Smooth muscle cell (in vitro differentiated cells): ENCODE results near the gene ARHGAP32. TPM values are rescaled to one million over a fixed set of nuclear protein-coding genes. Genes with fewer than 3 reads are reported as not detected.

Experiments used
- DNase-seq: peaks from one replicate; lab custom pipeline; 2025; ENCODE audit not compliant: unreplicated experiment; lab: John Stamatoyannopoulos, UW
- H2AFZ ChIP-seq: fragments of 200-600 bp; sonication (generic); 2 replicates; pipeline ENCODE4 v1.6.0; 2016; ENCODE audit warnings: antibody characterized with exemption, low read depth, mild to moderate bottlenecking
- H3F3A ChIP-seq: fragments of 200-600 bp; sonication (generic); 2 replicates; pipeline ENCODE4 v1.6.0; 2017; ENCODE audit warnings: antibody characterized with exemption, low read depth
- H3K27ac ChIP-seq: fragments of 200-600 bp; sonication (generic); 2 replicates; pipeline ENCODE4 v1.5.1; 2016; ENCODE audit warnings: low read depth, mild to moderate bottlenecking
- H3K27me3 ChIP-seq: fragments of 200-600 bp; sonication (generic); 2 replicates; pipeline ENCODE4 v1.6.1; 2016; ENCODE audit warnings: low read depth, mild to moderate bottlenecking
- H3K36me3 ChIP-seq: fragments of 200-600 bp; sonication (generic); 2 replicates; pipeline ENCODE4 v1.5.1; 2016; ENCODE audit warnings: low read depth
- H3K4me1 ChIP-seq: fragments of 200-600 bp; sonication (generic); 2 replicates; pipeline ENCODE4 v1.5.1; 2016; ENCODE audit warnings: low read depth
- H3K4me2 ChIP-seq: fragments of 200-600 bp; sonication (generic); 2 replicates; pipeline ENCODE4 v1.6.0; 2016; ENCODE audit warnings: mild to moderate bottlenecking
- H3K4me3 ChIP-seq: fragments of 200-600 bp; sonication (generic); 2 replicates; pipeline ENCODE4 v1.5.1; 2016; ENCODE audit warnings: mild to moderate bottlenecking
- H3K79me2 ChIP-seq: fragments of 200-600 bp; sonication (generic); 2 replicates; pipeline ENCODE4 v1.6.0; 2016; ENCODE audit warnings: low read depth, mild to moderate bottlenecking
- H3K9ac ChIP-seq: fragments of 200-600 bp; sonication (generic); 2 replicates; pipeline ENCODE4 v1.6.0; 2016; ENCODE audit warnings: low read depth
- H3K9me3 ChIP-seq: fragments of 200-600 bp; sonication (generic); replicated peaks from 2 replicates; pipeline ENCODE4 v1.5.1; 2016; ENCODE audit warnings: low read depth
- H4K20me1 ChIP-seq: fragments of 200-600 bp; sonication (generic); 2 replicates; pipeline ENCODE4 v1.6.0; 2016; ENCODE audit warnings: low read depth
- WGBS: methylation state at CpG from one replicate; pipeline ENCODE4 v1.1.7; 2016; ENCODE audit warnings: low lambda C conversion rate; 5-methylcytosine and 5-hydroxymethylcytosine counted together
- polyA plus RNA-seq: library from polyadenylated mRNA; unstranded; fragments of >200 nt; fragmentation: Nextera tagmentation; extraction: Ambion mirVana; gene quantifications from 2 replicates; pipeline ENCODE4 v1.2.1, GENCODE V29; 2016
- total RNA-seq: library from RNA; depleted of rRNA; stranded (reverse); fragments of >200 nt; gene quantifications from 2 replicates; pipeline ENCODE4 v1.2.3, GENCODE V29; 2014
- TF ChIP-seq, protein P1 (sequence below): fragments of 200-600 bp; sonication (generic); IDR thresholded peaks from 2 replicates; pipeline ENCODE4 v1.5.1; 2017; ENCODE audit warnings: borderline replicate concordance, mild to moderate bottlenecking, antibody characterized with exemption; ENCODE audit not compliant: insufficient read depth, poor library complexity, severe bottlenecking

ARHGAP32 gene
- total and polyA plus RNA-seq, 2 experiments from 2014 or later, result 8.8 to 17.8 TPM

DNA sequence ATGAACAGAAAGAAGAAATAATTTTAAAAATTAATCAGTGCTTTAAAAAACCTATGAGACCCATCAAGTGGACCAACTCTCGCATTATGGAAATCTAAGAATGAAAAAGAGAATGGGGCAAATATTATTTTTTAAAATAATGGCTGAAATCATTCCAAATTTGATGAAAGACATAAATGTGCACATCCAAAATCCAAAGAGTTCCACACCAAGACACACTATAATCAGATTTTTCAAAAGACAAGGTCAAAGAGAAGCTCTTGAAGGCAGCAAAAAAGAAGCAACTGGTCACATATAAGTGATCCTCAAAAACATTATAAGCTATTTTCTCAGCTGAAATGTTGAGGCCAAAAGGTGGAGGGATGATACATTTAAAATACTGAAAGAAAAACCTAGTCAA lies 85.3 kb downstream of the ARHGAP32 start:
- 100% methylated on average over 1 of the region's 1 CpG for WGBS
- peaks cover 13% of the 10 kb centered on the region for H3K36me3 ChIP-seq
- H3K9me3 ChIP-seq, result peaks cover 3% of the 10 kb centered on the region
- H3K27me3 ChIP-seq, result no peaks in the 10 kb centered on the region
- no peaks in the 10 kb centered on the region for H3K4me1 ChIP-seq
- no peaks in the 10 kb centered on the region for H3F3A ChIP-seq
- no peak overlapping the region for H3K27ac ChIP-seq
- H3K9ac ChIP-seq, result no peak overlapping the region
- no peak for DNase-seq
- TF ChIP-seq, protein P1, sequence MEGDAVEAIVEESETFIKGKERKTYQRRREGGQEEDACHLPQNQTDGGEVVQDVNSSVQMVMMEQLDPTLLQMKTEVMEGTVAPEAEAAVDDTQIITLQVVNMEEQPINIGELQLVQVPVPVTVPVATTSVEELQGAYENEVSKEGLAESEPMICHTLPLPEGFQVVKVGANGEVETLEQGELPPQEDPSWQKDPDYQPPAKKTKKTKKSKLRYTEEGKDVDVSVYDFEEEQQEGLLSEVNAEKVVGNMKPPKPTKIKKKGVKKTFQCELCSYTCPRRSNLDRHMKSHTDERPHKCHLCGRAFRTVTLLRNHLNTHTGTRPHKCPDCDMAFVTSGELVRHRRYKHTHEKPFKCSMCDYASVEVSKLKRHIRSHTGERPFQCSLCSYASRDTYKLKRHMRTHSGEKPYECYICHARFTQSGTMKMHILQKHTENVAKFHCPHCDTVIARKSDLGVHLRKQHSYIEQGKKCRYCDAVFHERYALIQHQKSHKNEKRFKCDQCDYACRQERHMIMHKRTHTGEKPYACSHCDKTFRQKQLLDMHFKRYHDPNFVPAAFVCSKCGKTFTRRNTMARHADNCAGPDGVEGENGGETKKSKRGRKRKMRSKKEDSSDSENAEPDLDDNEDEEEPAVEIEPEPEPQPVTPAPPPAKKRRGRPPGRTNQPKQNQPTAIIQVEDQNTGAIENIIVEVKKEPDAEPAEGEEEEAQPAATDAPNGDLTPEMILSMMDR, result no peak
- H2AFZ ChIP-seq, result no peak overlapping the region
- H3K4me2 ChIP-seq, result no peak overlapping the region
- H4K20me1 ChIP-seq, result peaks cover 13% of the 10 kb centered on the region
- H3K79me2 ChIP-seq, result peaks cover 16% of the 10 kb centered on the region
- H3K4me3 ChIP-seq, result no peak overlapping the region

DNA sequence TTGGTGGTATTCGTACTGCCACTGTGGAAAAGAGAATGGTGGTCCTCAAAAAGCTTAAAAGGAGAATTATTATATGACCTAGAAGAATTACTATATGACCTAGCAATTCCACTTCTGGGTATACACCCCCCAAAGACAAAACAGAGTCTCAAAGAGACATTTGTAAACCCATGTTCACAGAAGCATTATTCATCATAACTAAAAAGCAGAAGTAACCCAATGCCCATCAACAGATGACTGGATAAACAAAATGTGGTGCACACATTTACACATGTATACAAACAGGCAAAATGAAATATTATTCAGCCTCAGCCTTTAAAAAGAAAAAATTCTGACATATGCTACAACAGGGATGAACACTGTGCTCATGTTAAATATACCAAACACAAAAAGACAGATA lies 89.4 kb downstream of the ARHGAP32 start:
- Histone ChIP-seq H4K20me1 (peaks cover 13% of the 10 kb centered on the region), H3K4me2 (no peak overlapping the region), H3K9me3 (peaks cover 9% of the 10 kb centered on the region), H3K36me3 (peaks cover 22% of the 10 kb centered on the region), H3K27ac (no peak overlapping the region), H2AFZ (no peak overlapping the region), H3K27me3 (no peaks in the 10 kb centered on the region), H3K4me1 (no peaks in the 10 kb centered on the region), H3K79me2 (peaks cover 32% of the 10 kb centered on the region), H3K9ac (no peak overlapping the region), H3K4me3 (no peak overlapping the region), H3F3A (no peaks in the 10 kb centered on the region)
- WGBS, result 90% methylated on average over 1 of the region's 1 CpG
- DNase-seq, result no peak
- TF ChIP-seq, protein P1, result no peak

DNA sequence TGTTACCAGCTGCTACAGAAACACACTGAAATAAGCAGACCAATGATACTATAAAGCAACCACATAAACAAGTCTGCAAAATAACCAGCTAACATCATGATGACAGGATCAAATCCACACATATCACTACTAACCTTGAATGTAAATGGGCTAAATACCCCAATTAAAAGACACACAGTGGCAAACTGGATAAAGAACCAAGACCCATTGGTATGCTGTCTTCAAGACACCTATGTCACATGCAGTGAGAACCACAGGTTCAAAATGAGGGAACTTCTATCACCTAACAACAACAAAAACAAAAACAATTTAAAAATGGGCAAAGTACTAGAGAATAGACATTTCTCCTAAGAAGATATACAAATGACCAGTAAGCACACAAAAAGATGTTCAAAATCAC lies 89.9 kb downstream of the ARHGAP32 start:
- Histone ChIP-seq H3K4me2 (no peak overlapping the region), H3K9me3 (peaks cover 9% of the 10 kb centered on the region), H3K9ac (no peak overlapping the region), H2AFZ (no peak overlapping the region), H3K36me3 (peaks cover 20% of the 10 kb centered on the region), H3K27ac (no peak overlapping the region), H3K4me1 (no peaks in the 10 kb centered on the region), H3K27me3 (no peaks in the 10 kb centered on the region), H3K4me3 (no peak overlapping the region), H3K79me2 (peaks cover 35% of the 10 kb centered on the region), H4K20me1 (peaks cover 13% of the 10 kb centered on the region), H3F3A (no peaks in the 10 kb centered on the region)
- TF ChIP-seq, protein P1, result no peak
- no peak for DNase-seq

DNA sequence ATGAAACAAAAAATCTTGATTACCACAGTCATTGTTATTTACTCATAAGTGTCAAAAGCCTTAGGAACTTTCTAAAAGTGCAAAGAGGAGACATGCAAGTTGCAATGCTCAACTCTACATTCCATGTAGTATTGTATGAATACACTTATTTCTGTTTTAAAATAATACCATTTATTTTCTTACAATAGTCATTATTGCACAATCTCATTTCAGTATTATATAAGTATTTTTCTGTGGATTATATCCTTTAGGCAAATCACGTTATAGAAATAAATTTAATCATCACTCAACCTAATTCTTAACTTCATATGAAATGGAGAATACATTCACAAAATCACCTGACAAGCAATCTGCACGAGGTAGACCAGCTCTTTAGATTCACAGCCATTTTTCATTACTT lies 98.8 kb downstream of the ARHGAP32 start:
- Histone ChIP-seq H3F3A (no peaks in the 10 kb centered on the region), H2AFZ (no peak overlapping the region), H4K20me1 (peaks cover 29% of the 10 kb centered on the region), H3K36me3 (peaks cover 10% of the 10 kb centered on the region), H3K4me3 (no peak overlapping the region), H3K79me2 (peaks cover 12% of the 10 kb centered on the region), H3K9ac (no peak overlapping the region), H3K4me1 (no peaks in the 10 kb centered on the region), H3K27me3 (no peaks in the 10 kb centered on the region), H3K4me2 (no peak overlapping the region), H3K9me3 (peaks cover 5% of the 10 kb centered on the region), H3K27ac (no peak overlapping the region)
- no peak for DNase-seq
- 94% methylated on average over 2 of the region's 2 CpGs for WGBS
- TF ChIP-seq, protein P1, result no peak
